Transverse colon (tissue), 4 donors: ENCODE data around the gene LUC7L2. TPM values are rescaled to one million over a fixed set of nuclear protein-coding genes. Genes with fewer than 3 reads are reported as not detected.
"Not testable (repeated sequence)": the region's sequence is repeated elsewhere in the genome, so short reads cannot be mapped to it uniquely, and the experiment has no call there.

Source experiments
- DNase-seq: peaks from one replicate; pipeline ENCODE4 v3.0.0-alpha.2; 2019
- H3K27ac ChIP-seq, 4 donors: fragments of 200-600 bp; sonication (generic); 2 replicates each; pipeline ENCODE4 v1.5.1; 2016 to 2018; ENCODE audit warnings: inconsistent platforms in 4 of 4
- H3K27me3 ChIP-seq: fragments of 200-600 bp; sonication (generic); 2 replicates; pipeline ENCODE4 v1.5.1; 2017; ENCODE audit warnings: inconsistent platforms
- H3K36me3 ChIP-seq, 4 donors: fragments of 200-600 bp; sonication (generic); 2 replicates each; pipeline ENCODE4 v1.5.1; 2017 to 2019; ENCODE audit warnings: inconsistent platforms in 4 of 4
- H3K4me1 ChIP-seq, 4 donors: fragments of 200-600 bp; sonication (generic); 2 replicates each; pipeline ENCODE4 v1.5.1; 2017 to 2020; ENCODE audit warnings: inconsistent platforms in 4 of 4
- H3K4me3 ChIP-seq, 4 donors: fragments of 200-600 bp; sonication (generic); 1 replicate in 1 of 4; 2 replicates in 3 of 4; pipeline versions ENCODE4 v1.5.1 to v1.6.1; 2017 to 2019; ENCODE audit warnings: inconsistent platforms in 4 of 4
- H3K9me3 ChIP-seq, 2 donors: fragments of 200-600 bp; sonication (generic); 2 replicates each; pipeline ENCODE4 v1.5.1; 2017 to 2019; ENCODE audit warnings: inconsistent platforms in 2 of 2
- CTCF ChIP-seq, 5 experiments: fragments of 200-600 bp in 3 of 5; fragments of 450-650 bp in 2 of 5; sonication (generic) in 3 of 5; IDR thresholded peaks; 1 replicate in 2 of 5; 2 replicates in 3 of 5; pipeline ENCODE4 v1.5.1; 2016 to 2017; ENCODE audit warnings: antibody characterized with exemption in 5 of 5, inconsistent platforms in 3 of 5, mild to moderate bottlenecking in 2 of 5, moderate library complexity in 1 of 5
- EP300 ChIP-seq: sonication (generic); formaldehyde crosslinking; IDR thresholded peaks from one replicate; pipeline ENCODE4 v1.6.1; 2017; ENCODE audit warnings: antibody characterized with exemption, low read depth
- POLR2A ChIP-seq: fragments of 450-650 bp; IDR thresholded peaks from one replicate; pipeline ENCODE4 v1.6.1; 2016; ENCODE audit warnings: antibody characterized with exemption, mild to moderate bottlenecking, moderate library complexity
- POLR2AphosphoS5 ChIP-seq, 3 donors: sonication (generic); formaldehyde crosslinking; IDR thresholded peaks; one replicate each; pipeline ENCODE4 v1.6.1; 2016; ENCODE audit warnings: antibody characterized with exemption in 3 of 3
- WGBS, 2 donors: methylation state at CpG; one replicate each; pipeline ENCODE4 v1.1.5; 2018; ENCODE audit warnings: low coverage in 1 of 2; 5-methylcytosine and 5-hydroxymethylcytosine counted together
- in situ Hi-C, 4 donors: fragments of 200-750 bp; cut with MboI; loops; one replicate each; pipeline versions ENCODE4 v1.15.0 to v1.15.1; 2017; ENCODE audit warnings: low sequenced_read_pairs in 3 of 4, low pct_ligation_motif_present in 1 of 4, low pct_unique_long_range_greater_than_20kb in 1 of 4
- intact Hi-C: fragments of 100-400 bp; cut with DNase I; formaldehyde crosslinking; loops from one replicate; pipeline ENCODE4 v1.15.1; 2023; ENCODE audit warnings: low total_unique reads
- total RNA-seq, 4 donors: library from RNA; depleted of rRNA; stranded (reverse); fragments of >200 nt; gene quantifications; one replicate each; pipeline ENCODE4 v1.1.0, GENCODE V29; 2016

LUC7L2 gene
- total RNA-seq, 4 donors from 2014 or later = 57.3 to 111 (median 76.9) TPM

- TF ChIP-seq EP300 (no peak), POLR2AphosphoS5 (IDR thresholded peaks at IDR 0.05) (no peak), CTCF (IDR thresholded peaks at IDR 0.05) (no peak), POLR2A (no peak)
- Histone ChIP-seq H3K9me3 (no peaks in the 10 kb centered on the region), H3K27me3 (no peaks in the 10 kb centered on the region), H3K36me3 (peaks cover 0 to 17% (median 7%) of the 10 kb centered on the region in 4 donors), H3K27ac (peak overlapping the region in 2 of 4 donors; percentile 51 to 66), H3K4me1 (peaks cover 0 to 11% (median 3%) of the 10 kb centered on the region in 4 donors), H3K4me3 (no peak overlapping the region)
- DNase-seq = no peak
- intact Hi-C loops = no loop called here
- in situ Hi-C loops = no loop called here
- 89% methylated on average over 4 of the region's 4 CpGs; no CpG with 5 or more reads in 1 of the 2 donors for WGBS, 2 donors
Measured at GRCh38 chr7:139424004-139424403, 64.3 kb downstream of the LUC7L2 start.

- Histone ChIP-seq H3K36me3 (peaks cover 0 to 10% (median 5%) of the 10 kb centered on the region in 4 donors), H3K4me1 (peaks cover 0 to 11% (median 3%) of the 10 kb centered on the region in 4 donors)
- 95 to 100% methylated on average over 6 to 10 of the region's 10 CpGs for WGBS, 2 donors
- DNase-seq, in situ Hi-C loops, H3K9me3 ChIP-seq, H3K27ac ChIP-seq, H3K4me3 ChIP-seq, H3K27me3 ChIP-seq, intact Hi-C loops: not testable (repeated sequence)
Measured at GRCh38 chr7:139425701-139426100, 66.0 kb downstream of the LUC7L2 start.

- H3K27me3 ChIP-seq = no peaks in the 10 kb centered on the region
- H3K4me1 ChIP-seq = peaks cover 0 to 9% (median 3%) of the 10 kb centered on the region in 4 donors
- WGBS, 2 donors = 88 to 90% methylated on average over 8 to 12 of the region's 12 CpGs
- peaks cover 0 to 9% (median 5%) of the 10 kb centered on the region in 4 donors for H3K36me3 ChIP-seq
- no peaks in the 10 kb centered on the region for H3K9me3 ChIP-seq
- H3K27ac ChIP-seq = no peak overlapping the region
- no peak for TF ChIP-seq POLR2AphosphoS5 (IDR thresholded peaks at IDR 0.05)
- no peak for TF ChIP-seq CTCF (IDR thresholded peaks at IDR 0.05)
- TF ChIP-seq POLR2A = no peak
- TF ChIP-seq EP300 = no peak
- in situ Hi-C loops = no loop called here
- H3K4me3 ChIP-seq = no peak overlapping the region
- intact Hi-C loops = no loop called here
- no peak for DNase-seq
Measured at GRCh38 chr7:139426258-139427028, 66.7 kb downstream of the LUC7L2 start.

GRCh38 chr7:139427029-139427420 is 67.3 kb downstream of the LUC7L2 start:
- Histone ChIP-seq H3K4me3 (no peak overlapping the region), H3K36me3 (peaks cover 0 to 5% (median 2%) of the 10 kb centered on the region in 4 donors), H3K4me1 (peaks cover 0 to 5% (median under 1%) of the 10 kb centered on the region in 4 donors), H3K27ac (no peak overlapping the region), H3K27me3 (no peaks in the 10 kb centered on the region), H3K9me3 (no peaks in the 10 kb centered on the region)
- TF ChIP-seq POLR2AphosphoS5 (IDR thresholded peaks at IDR 0.05) (no peak), CTCF (IDR thresholded peaks at IDR 0.05) (no peak), POLR2A (no peak), EP300 (no peak)
- in situ Hi-C loops = no loop called here
- intact Hi-C loops = no loop called here
- 93 to 100% methylated on average over 1 of the region's 1 CpG for WGBS, 2 donors
- DNase-seq = no peak
